IPS-18a (cell line): ENCODE results near the gene TMEM164.

Source experiments
- H3K27ac ChIP-seq: one replicate; pipeline ENCODE4 v1.5.1; 2013; ENCODE audit warnings: low read length
- H3K27me3 ChIP-seq: one replicate; pipeline ENCODE4 v1.6.1; 2013; ENCODE audit warnings: mild to moderate bottlenecking, low read length; ENCODE audit not compliant: control insufficient read depth, insufficient read depth
- H3K36me3 ChIP-seq: one replicate; pipeline ENCODE4 v1.6.1; 2013; ENCODE audit warnings: low read depth, low read length; ENCODE audit not compliant: control insufficient read depth
- H3K4me1 ChIP-seq: one replicate; pipeline ENCODE4 v1.6.1; 2013; ENCODE audit warnings: low read depth, low read length; ENCODE audit not compliant: control insufficient read depth
- H3K4me3 ChIP-seq: one replicate; pipeline ENCODE4 v1.5.1; 2013; ENCODE audit warnings: low read length
- H3K9ac ChIP-seq: one replicate; pipeline ENCODE4 v1.6.1; 2013; ENCODE audit warnings: mild to moderate bottlenecking, low read length, moderate library complexity
- H3K9me3 ChIP-seq: one replicate; pipeline ENCODE4 v1.6.1; 2013; ENCODE audit warnings: low read depth, low read length; ENCODE audit not compliant: control insufficient read depth

Gene TMEM164

GRCh38 chrX:110059410-110059809 lies 56.5 kb downstream of the TMEM164 start:
- Histone ChIP-seq H3K9me3 (no peaks in the 10 kb centered on the region), H3K9ac (no peak overlapping the region), H3K27me3 (no peaks in the 10 kb centered on the region), H3K27ac (no peak overlapping the region), H3K4me1 (no peaks in the 10 kb centered on the region), H3K4me3 (no peak overlapping the region), H3K36me3 (no peaks in the 10 kb centered on the region)

GRCh38 chrX:110060317-110060716 lies 57.4 kb downstream of the TMEM164 start:
- no peaks in the 10 kb centered on the region for H3K27me3 ChIP-seq
- no peak overlapping the region for H3K4me3 ChIP-seq
- no peak overlapping the region for H3K9ac ChIP-seq
- H3K36me3 ChIP-seq = no peaks in the 10 kb centered on the region
- H3K4me1 ChIP-seq = no peaks in the 10 kb centered on the region
- no peaks in the 10 kb centered on the region for H3K9me3 ChIP-seq
- no peak overlapping the region for H3K27ac ChIP-seq

GRCh38 chrX:110060846-110061537 lies 58.1 kb downstream of the TMEM164 start:
- Histone ChIP-seq H3K27ac (no peak overlapping the region), H3K9me3 (no peaks in the 10 kb centered on the region), H3K4me1 (peaks cover under 1% of the 10 kb centered on the region), H3K27me3 (no peaks in the 10 kb centered on the region), H3K36me3 (no peaks in the 10 kb centered on the region), H3K9ac (no peak overlapping the region), H3K4me3 (no peak overlapping the region)

- Histone ChIP-seq H3K9ac (no peak overlapping the region), H3K27me3 (no peaks in the 10 kb centered on the region), H3K4me1 (peaks cover 9% of the 10 kb centered on the region), H3K4me3 (no peak overlapping the region), H3K27ac (no peak overlapping the region), H3K36me3 (peaks cover 1% of the 10 kb centered on the region), H3K9me3 (no peaks in the 10 kb centered on the region)
Observed at GRCh38 chrX:110062919-110063318, 60.0 kb downstream of the TMEM164 start.

- no peak overlapping the region for H3K9ac ChIP-seq
- no peaks in the 10 kb centered on the region for H3K27me3 ChIP-seq
- no peak overlapping the region for H3K27ac ChIP-seq
- peaks cover 4% of the 10 kb centered on the region for H3K36me3 ChIP-seq
- H3K4me3 ChIP-seq = no peak overlapping the region
- peaks cover 9% of the 10 kb centered on the region for H3K4me1 ChIP-seq
- H3K9me3 ChIP-seq = no peaks in the 10 kb centered on the region
Observed at GRCh38 chrX:110066488-110067225, 63.7 kb downstream of the TMEM164 start.

GRCh38 chrX:110070970-110071369 lies 68.1 kb downstream of the TMEM164 start:
- H3K27ac ChIP-seq = no peak overlapping the region
- H3K4me3 ChIP-seq = no peak overlapping the region
- H3K9me3 ChIP-seq = no peaks in the 10 kb centered on the region
- H3K36me3 ChIP-seq = peaks cover 4% of the 10 kb centered on the region
- H3K9ac ChIP-seq = no peak overlapping the region
- peaks cover 9% of the 10 kb centered on the region for H3K4me1 ChIP-seq
- H3K27me3 ChIP-seq = no peaks in the 10 kb centered on the region

GRCh38 chrX:110081320-110081719 lies 78.4 kb downstream of the TMEM164 start:
- no peaks in the 10 kb centered on the region for H3K9me3 ChIP-seq
- no peaks in the 10 kb centered on the region for H3K27me3 ChIP-seq
- H3K4me1 ChIP-seq = no peaks in the 10 kb centered on the region
- no peaks in the 10 kb centered on the region for H3K36me3 ChIP-seq
- H3K4me3 ChIP-seq = no peak overlapping the region
- H3K27ac ChIP-seq = no peak overlapping the region
- H3K9ac ChIP-seq = no peak overlapping the region

- no peak overlapping the region for H3K27ac ChIP-seq
- H3K36me3 ChIP-seq = no peaks in the 10 kb centered on the region
- no peak overlapping the region for H3K4me3 ChIP-seq
- no peaks in the 10 kb centered on the region for H3K4me1 ChIP-seq
- H3K9ac ChIP-seq = no peak overlapping the region
- no peaks in the 10 kb centered on the region for H3K27me3 ChIP-seq
- H3K9me3 ChIP-seq = no peaks in the 10 kb centered on the region
Observed at GRCh38 chrX:110081740-110082139, 78.8 kb downstream of the TMEM164 start.

GRCh38 chrX:110082161-110082560 lies 79.2 kb downstream of the TMEM164 start:
- Histone ChIP-seq H3K9me3 (no peaks in the 10 kb centered on the region), H3K9ac (no peak overlapping the region), H3K4me1 (no peaks in the 10 kb centered on the region), H3K4me3 (no peak overlapping the region), H3K27ac (no peak overlapping the region), H3K36me3 (no peaks in the 10 kb centered on the region), H3K27me3 (no peaks in the 10 kb centered on the region)

- Histone ChIP-seq H3K4me3 (no peak overlapping the region), H3K9ac (no peak overlapping the region), H3K27me3 (no peaks in the 10 kb centered on the region), H3K4me1 (no peaks in the 10 kb centered on the region), H3K9me3 (no peaks in the 10 kb centered on the region), H3K27ac (no peak overlapping the region), H3K36me3 (no peaks in the 10 kb centered on the region)
Observed at GRCh38 chrX:110086162-110086915, 83.4 kb downstream of the TMEM164 start.

- Histone ChIP-seq H3K4me3 (no peak overlapping the region), H3K4me1 (no peaks in the 10 kb centered on the region), H3K9ac (no peak overlapping the region), H3K27ac (no peak overlapping the region), H3K9me3 (no peaks in the 10 kb centered on the region), H3K27me3 (no peaks in the 10 kb centered on the region), H3K36me3 (no peaks in the 10 kb centered on the region)
Observed at GRCh38 chrX:110086916-110087484, 84.1 kb downstream of the TMEM164 start.
